GM21390 (cell line): ENCODE measurements around the gene NACC1.
A peak's percentile ranks its signal among the peaks of the same experiment; 100 is the strongest.

Source experiments
- ATAC-seq: cut with Tn5 transposase; IDR thresholded peaks from one replicate; pipeline ENCODE4 v1.9.1; 2021; ENCODE audit not compliant: unreplicated experiment

NACC1 gene

GRCh38 chr19:13087795-13088537 is 30.1 kb upstream of the NACC1 start:
- no peak for ATAC-seq

GRCh38 chr19:13089139-13089856 is 28.8 kb upstream of the NACC1 start:
- ATAC-seq, result no peak

- no peak for ATAC-seq
Measured at GRCh38 chr19:13089857-13090507, 28.1 kb upstream of the NACC1 start.

GRCh38 chr19:13090511-13091231 is 27.4 kb upstream of the NACC1 start:
- no peak for ATAC-seq

GRCh38 chr19:13091400-13092157 is 26.5 kb upstream of the NACC1 start:
- ATAC-seq, result no peak

- ATAC-seq, result no peak
Measured at GRCh38 chr19:13092158-13092543, 25.9 kb upstream of the NACC1 start.

DNA sequence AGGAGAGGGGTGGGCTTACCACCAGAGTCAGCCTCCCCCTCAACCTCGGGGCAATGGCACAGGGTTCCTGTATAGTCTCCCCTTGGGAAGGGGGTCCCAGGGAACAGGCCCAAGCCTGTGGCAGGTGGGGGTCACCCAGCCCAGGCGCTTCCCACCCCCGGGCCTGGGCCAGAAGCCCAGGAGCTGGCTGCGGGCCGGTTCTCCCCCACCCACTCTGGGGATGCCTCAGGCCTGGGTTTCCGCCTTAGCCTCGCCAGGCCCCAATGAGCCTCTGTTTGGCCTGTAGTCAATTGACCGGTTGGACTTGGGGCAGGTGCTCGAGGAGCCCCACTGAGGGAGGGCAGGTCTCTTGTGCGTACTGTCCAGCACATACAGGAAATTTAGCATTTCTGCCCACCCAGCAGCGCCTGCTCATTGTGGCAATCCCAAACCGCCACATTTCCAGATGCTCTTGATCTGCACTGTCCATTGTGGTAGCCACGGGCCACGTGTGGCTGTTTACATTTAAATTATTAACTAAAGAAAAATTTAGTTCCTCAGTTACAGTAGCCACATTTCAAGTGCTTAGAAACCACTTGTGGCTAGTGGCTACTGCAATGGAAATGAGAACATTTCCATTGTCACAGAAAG is 25.3 kb upstream of the NACC1 start:
- ATAC-seq, result no peak

GRCh38 chr19:13093407-13094105 is 24.5 kb upstream of the NACC1 start:
- ATAC-seq, result peak; percentile 49

DNA sequence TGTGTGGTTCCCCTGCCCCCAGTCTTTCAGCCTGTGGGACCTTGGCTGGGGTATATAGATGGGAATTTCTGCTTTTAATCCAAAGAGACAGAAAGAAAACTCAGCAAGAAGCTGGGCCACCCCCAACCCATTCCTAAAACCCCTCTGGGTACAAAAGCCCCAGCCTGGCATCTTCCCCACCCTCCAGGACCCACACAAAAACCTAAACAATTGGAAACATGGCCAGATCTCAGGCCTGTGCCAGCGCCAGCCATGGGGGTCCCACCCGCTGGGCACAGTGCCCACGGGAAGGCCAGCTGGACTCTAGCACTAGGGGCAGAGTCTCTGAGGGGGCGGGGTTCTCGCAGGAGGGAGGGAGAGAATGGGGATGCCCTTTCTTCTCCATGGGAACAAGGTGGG is 24.0 kb upstream of the NACC1 start:
- no peak for ATAC-seq

DNA sequence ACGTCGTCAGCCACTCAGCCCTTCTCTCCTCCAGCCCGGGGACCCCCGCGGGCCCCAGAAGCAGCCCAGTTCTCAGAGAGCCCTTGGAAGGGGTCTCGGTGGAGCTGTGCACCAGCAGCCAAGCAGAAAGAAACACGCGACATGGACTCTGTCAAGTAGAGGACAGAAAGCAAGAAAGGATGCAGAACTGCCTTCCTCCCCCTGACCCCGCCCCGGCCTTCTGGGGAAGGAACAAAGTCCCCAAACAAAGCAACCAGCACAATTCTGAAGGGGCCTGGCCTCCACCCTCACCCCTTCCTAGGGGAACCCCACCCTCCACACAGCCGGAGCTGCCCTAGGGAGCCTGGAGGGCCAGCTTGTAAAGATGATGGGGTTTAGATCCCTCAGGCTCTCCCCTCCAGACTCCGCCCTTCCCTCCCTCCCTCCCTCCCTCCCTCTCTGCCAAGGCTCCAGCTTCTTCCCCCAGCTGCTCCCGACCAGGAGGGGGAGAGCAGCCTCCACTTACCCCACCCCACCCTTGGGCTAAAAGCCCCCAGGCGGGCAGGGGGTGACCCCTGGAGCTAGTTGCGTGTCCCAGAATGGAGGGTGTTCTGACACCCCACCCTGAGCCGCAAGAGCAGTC is 23.2 kb upstream of the NACC1 start:
- no peak for ATAC-seq

DNA sequence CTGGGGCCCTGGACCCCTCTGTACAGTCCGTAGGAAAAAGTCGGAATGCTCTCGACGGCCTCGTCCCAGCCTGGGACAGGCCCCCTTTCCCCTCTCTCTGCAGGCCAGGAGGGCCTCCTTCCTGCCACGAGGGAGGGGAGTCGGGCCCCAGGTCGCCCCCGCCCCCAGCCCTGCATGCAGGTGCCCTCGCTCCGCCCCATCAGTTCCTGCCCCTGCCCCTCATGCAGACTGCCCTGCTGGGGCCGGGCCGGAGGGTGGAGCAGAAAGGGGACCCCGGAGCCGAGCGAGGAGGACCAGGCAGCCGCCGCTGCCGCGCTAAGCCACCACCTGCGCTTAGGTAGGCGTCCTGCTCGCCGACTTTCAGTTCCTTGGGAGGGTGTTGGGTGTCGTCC is 22.7 kb upstream of the NACC1 start:
- ATAC-seq, result no peak

DNA sequence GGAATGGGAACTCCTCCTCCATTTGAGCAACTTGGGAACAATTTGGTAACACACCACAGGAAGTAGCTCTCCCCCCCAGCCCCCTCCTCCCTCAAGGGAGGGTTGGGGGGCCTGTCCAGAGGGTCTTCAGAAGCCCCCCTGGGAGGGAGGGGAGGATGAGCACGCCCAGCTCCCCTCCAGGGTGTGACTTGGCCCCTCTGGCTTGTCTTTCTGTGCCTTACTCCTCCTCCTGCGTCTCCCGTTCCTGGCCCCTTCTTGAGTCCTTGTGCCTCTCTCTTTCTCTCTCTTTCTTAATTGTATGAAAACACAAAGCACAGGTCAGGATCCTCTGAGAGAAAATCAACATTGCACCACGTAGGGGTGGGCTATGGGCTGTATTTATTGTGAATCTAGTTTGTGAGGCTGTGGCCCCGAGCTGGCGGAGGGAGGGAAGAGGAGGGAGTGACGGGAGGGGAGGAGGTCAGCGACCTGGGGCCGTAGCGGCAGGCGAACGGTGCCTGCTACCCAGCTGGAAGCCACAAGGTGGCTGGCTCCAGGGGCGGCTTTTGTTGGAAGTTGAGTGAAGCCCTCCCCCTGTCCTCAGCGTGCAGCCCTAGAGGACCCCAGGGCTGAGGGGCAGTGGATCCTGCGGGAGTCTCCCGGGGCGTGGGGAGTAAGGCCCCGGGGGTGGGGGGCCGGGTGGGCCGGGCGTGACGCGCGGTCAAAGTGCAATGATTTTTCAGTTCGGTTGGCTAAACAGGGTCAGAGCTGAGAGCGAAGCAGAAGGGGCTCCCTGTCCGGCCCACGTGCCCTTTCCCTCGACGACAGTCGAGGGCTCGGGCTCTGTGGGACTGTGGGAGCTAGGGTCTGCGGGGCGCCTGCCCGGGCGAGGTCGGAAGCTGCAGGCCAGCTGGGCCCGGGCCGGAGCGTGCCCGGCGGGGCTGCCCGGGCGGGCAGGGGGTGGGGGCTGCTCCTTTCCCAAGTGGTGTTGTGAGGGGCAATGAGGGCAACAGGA is 21.8 kb upstream of the NACC1 start:
- no peak for ATAC-seq

- no peak for ATAC-seq
Measured at GRCh38 chr19:13097033-13097462, 21.0 kb upstream of the NACC1 start.

- no peak for ATAC-seq
Measured at GRCh38 chr19:13097463-13098258, 20.4 kb upstream of the NACC1 start.

- ATAC-seq, result no peak
Measured at GRCh38 chr19:13098277-13099072, 19.6 kb upstream of the NACC1 start.
